WTC11 (cell line): Measurements from ENCODE around the gene LPCAT1. TPM values are rescaled to one million over a fixed set of nuclear protein-coding genes. Genes with fewer than 3 reads are reported as not detected.

Experiments
- ATAC-seq: fragments of 200-7000 bp; cut with Tn5 transposase; 2 replicates; pipeline ENCODE4 v1.10.0; 2021; ENCODE audit warnings: mild to moderate bottlenecking, moderate library complexity
- CTCF ChIA-PET: fragments of 300-600 bp; sonication (Branson Sonifier 250); formaldehyde crosslinking; loops from one replicate; lab custom pipeline; 2021; ENCODE audit warnings: antibody characterized with exemption; lab: Charles Lee
- POLR2A ChIA-PET: fragments of 350-600 bp; sonication (Branson Sonifier 250); formaldehyde crosslinking; loops from one replicate; lab custom pipeline; 2021; ENCODE audit warnings: antibody characterized with exemption; lab: Charles Lee
- DNase-seq: peaks from one replicate; pipeline ENCODE4 v3.0.0; 2021; ENCODE audit warnings: low spot score
- H3K27ac Mint-ChIP-seq: 2 replicates; pipeline ENCODE4 v1.8.0; 2021; ENCODE audit warnings: mixed read lengths
- H3K27me3 Mint-ChIP-seq: 2 replicates; pipeline ENCODE4 v1.8.0; 2021; ENCODE audit warnings: low read depth, mild to moderate bottlenecking, moderate library complexity, mixed read lengths
- H3K36me3 Mint-ChIP-seq: 2 replicates; pipeline ENCODE4 v1.8.0; 2021; ENCODE audit warnings: mixed read lengths
- H3K4me1 Mint-ChIP-seq: 2 replicates; pipeline ENCODE4 v1.8.0; 2022; ENCODE audit warnings: mixed read lengths
- H3K4me3 Mint-ChIP-seq: 2 replicates; pipeline ENCODE4 v1.8.0; 2021; ENCODE audit warnings: mild to moderate bottlenecking, moderate library complexity, mixed read lengths
- H3K9me3 Mint-ChIP-seq: 2 replicates; pipeline ENCODE4 v1.8.0; 2021; ENCODE audit warnings: mixed read lengths
- CBFB ChIP-seq: sonication (generic); formaldehyde crosslinking; IDR thresholded peaks from 2 replicates; pipeline ENCODE4 v1.8.1; 2022; ENCODE audit warnings: mild to moderate bottlenecking, low read depth, missing genetic modification reagents
- ETV6 ChIP-seq: sonication (generic); formaldehyde crosslinking; IDR thresholded peaks from 2 replicates; pipeline ENCODE4 v1.8.1; 2022; ENCODE audit warnings: mild to moderate bottlenecking, missing genetic modification reagents
- NR2C2 ChIP-seq: sonication (generic); formaldehyde crosslinking; IDR thresholded peaks from 2 replicates; pipeline ENCODE4 v1.8.0; 2022; ENCODE audit warnings: mild to moderate bottlenecking, missing genetic modification reagents
- PRRX2 ChIP-seq: fragments of 250-450 bp; sonication (Bioruptor Pico); IDR thresholded peaks from 2 replicates; pipeline ENCODE4 v1.8.0; 2021; ENCODE audit warnings: mild to moderate bottlenecking
- SMAD3 ChIP-seq: sonication (generic); formaldehyde crosslinking; IDR thresholded peaks from 2 replicates; pipeline ENCODE4 v1.8.0; 2022; ENCODE audit warnings: missing genetic modification reagents, mild to moderate bottlenecking, borderline replicate concordance
- SP1 ChIP-seq: sonication (generic); formaldehyde crosslinking; conservative IDR thresholded peaks from 2 replicates; pipeline ENCODE4 v1.8.1; 2022; ENCODE audit warnings: missing genetic modification reagents
- TP53 ChIP-seq: sonication (generic); formaldehyde crosslinking; IDR thresholded peaks from 2 replicates; pipeline ENCODE4 v1.8.1; 2023; ENCODE audit warnings: mild to moderate bottlenecking, missing genetic modification reagents
- ZBTB21 ChIP-seq: sonication (generic); formaldehyde crosslinking; IDR thresholded peaks from 2 replicates; pipeline ENCODE4 v1.8.1; 2023; ENCODE audit warnings: mild to moderate bottlenecking, missing genetic modification reagents, borderline replicate concordance
- ZNF219 ChIP-seq: sonication (generic); formaldehyde crosslinking; IDR thresholded peaks from 2 replicates; pipeline ENCODE4 v1.8.0; 2023; ENCODE audit warnings: missing genetic modification reagents, mild to moderate bottlenecking, borderline replicate concordance
- total RNA-seq: library from RNA; stranded (reverse); gene quantifications from 3 replicates; pipeline ENCODE4 v1.2.3, GENCODE V29; 2021
- TF ChIP-seq, protein P1 (sequence below): sonication (generic); formaldehyde crosslinking; IDR thresholded peaks from 2 replicates; pipeline ENCODE4 v1.8.1; 2022; ENCODE audit warnings: mild to moderate bottlenecking, moderate library complexity, missing genetic modification reagents
- TF ChIP-seq, protein P2 (sequence below): sonication (generic); formaldehyde crosslinking; IDR thresholded peaks from 2 replicates; pipeline ENCODE4 v1.8.1; 2022; ENCODE audit warnings: low read depth, mild to moderate bottlenecking, moderate library complexity, missing genetic modification reagents, borderline replicate concordance
- TF ChIP-seq, protein P3 (sequence below): sonication (generic); formaldehyde crosslinking; IDR thresholded peaks from 2 replicates; pipeline ENCODE4 v1.8.0; 2023; ENCODE audit warnings: missing genetic modification reagents, mild to moderate bottlenecking, borderline replicate concordance
- TF ChIP-seq, protein P4 (sequence below): sonication (generic); formaldehyde crosslinking; IDR thresholded peaks from 2 replicates; pipeline ENCODE4 v1.8.0; 2023; ENCODE audit warnings: mild to moderate bottlenecking, missing genetic modification reagents
- TF ChIP-seq, protein P5 (sequence below): sonication (generic); formaldehyde crosslinking; IDR thresholded peaks from 2 replicates; pipeline ENCODE4 v1.8.0; 2023; ENCODE audit warnings: missing genetic modification reagents
- TF ChIP-seq, protein P6 (sequence below): sonication (generic); formaldehyde crosslinking; IDR thresholded peaks from 2 replicates; pipeline ENCODE4 v1.8.1; 2023; ENCODE audit warnings: mild to moderate bottlenecking, missing genetic modification reagents, moderate library complexity
- TF ChIP-seq, protein P7 (sequence below): sonication (generic); formaldehyde crosslinking; IDR thresholded peaks from 2 replicates; pipeline ENCODE4 v1.8.1; 2023; ENCODE audit warnings: mild to moderate bottlenecking, missing genetic modification reagents
- TF ChIP-seq, protein P8 (sequence below): fragments of 250-450 bp; sonication (Bioruptor Pico); IDR thresholded peaks from 2 replicates; pipeline ENCODE4 v1.8.0; 2021; ENCODE audit warnings: mild to moderate bottlenecking
- TF ChIP-seq, protein P9 (sequence below): sonication (generic); formaldehyde crosslinking; IDR thresholded peaks from 2 replicates; pipeline ENCODE4 v1.8.0; 2022; ENCODE audit warnings: mild to moderate bottlenecking, missing genetic modification reagents
- TF ChIP-seq, protein P10 (sequence below): sonication (generic); formaldehyde crosslinking; IDR thresholded peaks from 2 replicates; pipeline ENCODE4 v1.8.1; 2023; ENCODE audit warnings: mild to moderate bottlenecking, missing genetic modification reagents, moderate library complexity

LPCAT1 gene
- total RNA-seq, 1 experiment from 2014 or later: 206 TPM

DNA sequence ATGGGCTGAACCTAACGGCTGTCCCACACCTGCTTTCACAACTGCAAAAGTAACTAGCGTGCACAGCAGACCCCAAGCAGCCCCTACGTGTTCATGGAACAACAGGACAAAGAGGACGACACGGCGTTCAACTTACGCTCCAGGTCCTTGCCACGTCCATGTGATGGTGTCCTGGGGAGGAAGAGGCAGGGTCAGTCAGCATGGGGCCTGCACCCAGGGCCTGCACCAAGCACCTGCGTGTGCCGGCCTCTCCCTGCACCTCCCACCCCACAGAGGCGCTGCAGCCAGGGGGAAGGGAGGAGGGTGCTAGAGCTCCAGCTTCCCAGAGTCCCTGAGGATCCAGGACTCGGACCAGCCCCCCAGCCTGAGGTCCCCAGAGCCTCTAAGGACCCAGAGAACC lies 43.0 kb downstream of the LPCAT1 start (continued):
- TF ChIP-seq CBFB (CRISPR knock-in tag) (no peak), SP1 (CRISPR knock-in tag) (no peak), PRRX2 (CRISPR knock-in tag) (no peak), NR2C2 (CRISPR knock-in tag) (no peak)
- TF ChIP-seq, protein P1, sequence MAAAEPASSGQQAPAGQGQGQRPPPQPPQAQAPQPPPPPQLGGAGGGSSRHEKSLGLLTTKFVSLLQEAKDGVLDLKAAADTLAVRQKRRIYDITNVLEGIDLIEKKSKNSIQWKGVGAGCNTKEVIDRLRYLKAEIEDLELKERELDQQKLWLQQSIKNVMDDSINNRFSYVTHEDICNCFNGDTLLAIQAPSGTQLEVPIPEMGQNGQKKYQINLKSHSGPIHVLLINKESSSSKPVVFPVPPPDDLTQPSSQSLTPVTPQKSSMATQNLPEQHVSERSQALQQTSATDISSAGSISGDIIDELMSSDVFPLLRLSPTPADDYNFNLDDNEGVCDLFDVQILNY (CRISPR knock-in tag): no peak
- TF ChIP-seq, protein P2, sequence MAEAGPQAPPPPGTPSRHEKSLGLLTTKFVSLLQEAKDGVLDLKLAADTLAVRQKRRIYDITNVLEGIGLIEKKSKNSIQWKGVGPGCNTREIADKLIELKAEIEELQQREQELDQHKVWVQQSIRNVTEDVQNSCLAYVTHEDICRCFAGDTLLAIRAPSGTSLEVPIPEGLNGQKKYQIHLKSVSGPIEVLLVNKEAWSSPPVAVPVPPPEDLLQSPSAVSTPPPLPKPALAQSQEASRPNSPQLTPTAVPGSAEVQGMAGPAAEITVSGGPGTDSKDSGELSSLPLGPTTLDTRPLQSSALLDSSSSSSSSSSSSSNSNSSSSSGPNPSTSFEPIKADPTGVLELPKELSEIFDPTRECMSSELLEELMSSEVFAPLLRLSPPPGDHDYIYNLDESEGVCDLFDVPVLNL (CRISPR knock-in tag): no peak

DNA sequence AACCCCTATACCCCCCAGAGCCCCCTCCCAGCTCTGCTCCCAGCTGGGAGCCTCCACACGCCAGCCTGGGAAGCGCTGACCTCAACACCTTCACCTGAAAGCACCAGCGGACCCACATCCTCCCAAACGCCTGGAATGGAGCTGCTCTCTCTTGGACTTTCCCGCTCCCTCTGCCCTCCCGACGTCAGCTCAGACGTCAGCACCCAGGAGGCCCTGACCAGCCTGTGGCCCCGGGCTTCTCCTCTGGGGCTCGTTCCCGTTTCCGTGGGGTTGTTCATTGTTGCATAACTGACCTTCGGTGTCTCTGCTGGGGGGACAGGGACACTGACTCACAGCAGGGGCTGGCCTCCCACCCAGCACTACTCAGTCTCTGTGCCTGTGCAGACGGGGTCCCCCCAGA lies 43.5 kb downstream of the LPCAT1 start:
- peaks cover 47% of the 10 kb centered on the region for H3K36me3 Mint-ChIP-seq
- H3K27me3 Mint-ChIP-seq: no peaks in the 10 kb centered on the region
- peak overlapping the region; percentile 93 for H3K27ac Mint-ChIP-seq
- H3K4me1 Mint-ChIP-seq: peaks cover 5% of the 10 kb centered on the region
- POLR2A ChIA-PET: interaction anchor here (0.6 kb wide), 1 partner anchor 13 kb away, joined by 3 read pairs; no protein-coding TSS in a partner anchor
- no peak for DNase-seq
- CTCF ChIA-PET: interaction anchor here (0.5 to 2.2 kb wide), 20 partner anchors 10 to 533 kb away, joined by 3 to 24 read pairs (median 4); no protein-coding TSS in a partner anchor
- no peaks in the 10 kb centered on the region for H3K9me3 Mint-ChIP-seq
- H3K4me3 Mint-ChIP-seq: no peak overlapping the region
- ATAC-seq: peak; percentile 22
- TF ChIP-seq, protein P3, sequence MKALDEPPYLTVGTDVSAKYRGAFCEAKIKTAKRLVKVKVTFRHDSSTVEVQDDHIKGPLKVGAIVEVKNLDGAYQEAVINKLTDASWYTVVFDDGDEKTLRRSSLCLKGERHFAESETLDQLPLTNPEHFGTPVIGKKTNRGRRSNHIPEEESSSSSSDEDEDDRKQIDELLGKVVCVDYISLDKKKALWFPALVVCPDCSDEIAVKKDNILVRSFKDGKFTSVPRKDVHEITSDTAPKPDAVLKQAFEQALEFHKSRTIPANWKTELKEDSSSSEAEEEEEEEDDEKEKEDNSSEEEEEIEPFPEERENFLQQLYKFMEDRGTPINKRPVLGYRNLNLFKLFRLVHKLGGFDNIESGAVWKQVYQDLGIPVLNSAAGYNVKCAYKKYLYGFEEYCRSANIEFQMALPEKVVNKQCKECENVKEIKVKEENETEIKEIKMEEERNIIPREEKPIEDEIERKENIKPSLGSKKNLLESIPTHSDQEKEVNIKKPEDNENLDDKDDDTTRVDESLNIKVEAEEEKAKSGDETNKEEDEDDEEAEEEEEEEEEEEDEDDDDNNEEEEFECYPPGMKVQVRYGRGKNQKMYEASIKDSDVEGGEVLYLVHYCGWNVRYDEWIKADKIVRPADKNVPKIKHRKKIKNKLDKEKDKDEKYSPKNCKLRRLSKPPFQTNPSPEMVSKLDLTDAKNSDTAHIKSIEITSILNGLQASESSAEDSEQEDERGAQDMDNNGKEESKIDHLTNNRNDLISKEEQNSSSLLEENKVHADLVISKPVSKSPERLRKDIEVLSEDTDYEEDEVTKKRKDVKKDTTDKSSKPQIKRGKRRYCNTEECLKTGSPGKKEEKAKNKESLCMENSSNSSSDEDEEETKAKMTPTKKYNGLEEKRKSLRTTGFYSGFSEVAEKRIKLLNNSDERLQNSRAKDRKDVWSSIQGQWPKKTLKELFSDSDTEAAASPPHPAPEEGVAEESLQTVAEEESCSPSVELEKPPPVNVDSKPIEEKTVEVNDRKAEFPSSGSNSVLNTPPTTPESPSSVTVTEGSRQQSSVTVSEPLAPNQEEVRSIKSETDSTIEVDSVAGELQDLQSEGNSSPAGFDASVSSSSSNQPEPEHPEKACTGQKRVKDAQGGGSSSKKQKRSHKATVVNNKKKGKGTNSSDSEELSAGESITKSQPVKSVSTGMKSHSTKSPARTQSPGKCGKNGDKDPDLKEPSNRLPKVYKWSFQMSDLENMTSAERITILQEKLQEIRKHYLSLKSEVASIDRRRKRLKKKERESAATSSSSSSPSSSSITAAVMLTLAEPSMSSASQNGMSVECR (CRISPR knock-in tag): no peak
- TF ChIP-seq ZNF219 (CRISPR knock-in tag) (no peak), TP53 (CRISPR knock-in tag) (no peak), SMAD3 (CRISPR knock-in tag) (no peak), ETV6 (CRISPR knock-in tag) (no peak), ZBTB21 (CRISPR knock-in tag) (no peak)
- TF ChIP-seq, protein P2 (CRISPR knock-in tag): no peak
- TF ChIP-seq, protein P4, sequence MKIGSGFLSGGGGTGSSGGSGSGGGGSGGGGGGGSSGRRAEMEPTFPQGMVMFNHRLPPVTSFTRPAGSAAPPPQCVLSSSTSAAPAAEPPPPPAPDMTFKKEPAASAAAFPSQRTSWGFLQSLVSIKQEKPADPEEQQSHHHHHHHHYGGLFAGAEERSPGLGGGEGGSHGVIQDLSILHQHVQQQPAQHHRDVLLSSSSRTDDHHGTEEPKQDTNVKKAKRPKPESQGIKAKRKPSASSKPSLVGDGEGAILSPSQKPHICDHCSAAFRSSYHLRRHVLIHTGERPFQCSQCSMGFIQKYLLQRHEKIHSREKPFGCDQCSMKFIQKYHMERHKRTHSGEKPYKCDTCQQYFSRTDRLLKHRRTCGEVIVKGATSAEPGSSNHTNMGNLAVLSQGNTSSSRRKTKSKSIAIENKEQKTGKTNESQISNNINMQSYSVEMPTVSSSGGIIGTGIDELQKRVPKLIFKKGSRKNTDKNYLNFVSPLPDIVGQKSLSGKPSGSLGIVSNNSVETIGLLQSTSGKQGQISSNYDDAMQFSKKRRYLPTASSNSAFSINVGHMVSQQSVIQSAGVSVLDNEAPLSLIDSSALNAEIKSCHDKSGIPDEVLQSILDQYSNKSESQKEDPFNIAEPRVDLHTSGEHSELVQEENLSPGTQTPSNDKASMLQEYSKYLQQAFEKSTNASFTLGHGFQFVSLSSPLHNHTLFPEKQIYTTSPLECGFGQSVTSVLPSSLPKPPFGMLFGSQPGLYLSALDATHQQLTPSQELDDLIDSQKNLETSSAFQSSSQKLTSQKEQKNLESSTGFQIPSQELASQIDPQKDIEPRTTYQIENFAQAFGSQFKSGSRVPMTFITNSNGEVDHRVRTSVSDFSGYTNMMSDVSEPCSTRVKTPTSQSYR: no peak
- TF ChIP-seq, protein P5, sequence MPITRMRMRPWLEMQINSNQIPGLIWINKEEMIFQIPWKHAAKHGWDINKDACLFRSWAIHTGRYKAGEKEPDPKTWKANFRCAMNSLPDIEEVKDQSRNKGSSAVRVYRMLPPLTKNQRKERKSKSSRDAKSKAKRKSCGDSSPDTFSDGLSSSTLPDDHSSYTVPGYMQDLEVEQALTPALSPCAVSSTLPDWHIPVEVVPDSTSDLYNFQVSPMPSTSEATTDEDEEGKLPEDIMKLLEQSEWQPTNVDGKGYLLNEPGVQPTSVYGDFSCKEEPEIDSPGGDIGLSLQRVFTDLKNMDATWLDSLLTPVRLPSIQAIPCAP (CRISPR knock-in tag): no peak
- TF ChIP-seq, protein P6, sequence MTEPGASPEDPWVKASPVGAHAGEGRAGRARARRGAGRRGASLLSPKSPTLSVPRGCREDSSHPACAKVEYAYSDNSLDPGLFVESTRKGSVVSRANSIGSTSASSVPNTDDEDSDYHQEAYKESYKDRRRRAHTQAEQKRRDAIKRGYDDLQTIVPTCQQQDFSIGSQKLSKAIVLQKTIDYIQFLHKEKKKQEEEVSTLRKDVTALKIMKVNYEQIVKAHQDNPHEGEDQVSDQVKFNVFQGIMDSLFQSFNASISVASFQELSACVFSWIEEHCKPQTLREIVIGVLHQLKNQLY (CRISPR knock-in tag): no peak
- TF ChIP-seq, protein P7, sequence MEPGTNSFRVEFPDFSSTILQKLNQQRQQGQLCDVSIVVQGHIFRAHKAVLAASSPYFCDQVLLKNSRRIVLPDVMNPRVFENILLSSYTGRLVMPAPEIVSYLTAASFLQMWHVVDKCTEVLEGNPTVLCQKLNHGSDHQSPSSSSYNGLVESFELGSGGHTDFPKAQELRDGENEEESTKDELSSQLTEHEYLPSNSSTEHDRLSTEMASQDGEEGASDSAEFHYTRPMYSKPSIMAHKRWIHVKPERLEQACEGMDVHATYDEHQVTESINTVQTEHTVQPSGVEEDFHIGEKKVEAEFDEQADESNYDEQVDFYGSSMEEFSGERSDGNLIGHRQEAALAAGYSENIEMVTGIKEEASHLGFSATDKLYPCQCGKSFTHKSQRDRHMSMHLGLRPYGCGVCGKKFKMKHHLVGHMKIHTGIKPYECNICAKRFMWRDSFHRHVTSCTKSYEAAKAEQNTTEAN: no peak
- TF ChIP-seq, protein P8, sequence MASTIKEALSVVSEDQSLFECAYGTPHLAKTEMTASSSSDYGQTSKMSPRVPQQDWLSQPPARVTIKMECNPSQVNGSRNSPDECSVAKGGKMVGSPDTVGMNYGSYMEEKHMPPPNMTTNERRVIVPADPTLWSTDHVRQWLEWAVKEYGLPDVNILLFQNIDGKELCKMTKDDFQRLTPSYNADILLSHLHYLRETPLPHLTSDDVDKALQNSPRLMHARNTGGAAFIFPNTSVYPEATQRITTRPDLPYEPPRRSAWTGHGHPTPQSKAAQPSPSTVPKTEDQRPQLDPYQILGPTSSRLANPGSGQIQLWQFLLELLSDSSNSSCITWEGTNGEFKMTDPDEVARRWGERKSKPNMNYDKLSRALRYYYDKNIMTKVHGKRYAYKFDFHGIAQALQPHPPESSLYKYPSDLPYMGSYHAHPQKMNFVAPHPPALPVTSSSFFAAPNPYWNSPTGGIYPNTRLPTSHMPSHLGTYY: no peak
- TF ChIP-seq, protein P9, sequence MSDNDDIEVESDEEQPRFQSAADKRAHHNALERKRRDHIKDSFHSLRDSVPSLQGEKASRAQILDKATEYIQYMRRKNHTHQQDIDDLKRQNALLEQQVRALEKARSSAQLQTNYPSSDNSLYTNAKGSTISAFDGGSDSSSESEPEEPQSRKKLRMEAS (CRISPR knock-in tag): no peak
- TF ChIP-seq, protein P10, sequence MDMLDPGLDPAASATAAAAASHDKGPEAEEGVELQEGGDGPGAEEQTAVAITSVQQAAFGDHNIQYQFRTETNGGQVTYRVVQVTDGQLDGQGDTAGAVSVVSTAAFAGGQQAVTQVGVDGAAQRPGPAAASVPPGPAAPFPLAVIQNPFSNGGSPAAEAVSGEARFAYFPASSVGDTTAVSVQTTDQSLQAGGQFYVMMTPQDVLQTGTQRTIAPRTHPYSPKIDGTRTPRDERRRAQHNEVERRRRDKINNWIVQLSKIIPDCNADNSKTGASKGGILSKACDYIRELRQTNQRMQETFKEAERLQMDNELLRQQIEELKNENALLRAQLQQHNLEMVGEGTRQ: no peak
